ENCODE results near the gene USP28.
A peak's percentile ranks its signal among the peaks of the same experiment; 100 is the strongest.
"Not testable (repeated sequence)": the region's sequence is repeated elsewhere in the genome, so short reads cannot be mapped to it uniquely, and the experiment has no call there.

Gene USP28

DNA sequence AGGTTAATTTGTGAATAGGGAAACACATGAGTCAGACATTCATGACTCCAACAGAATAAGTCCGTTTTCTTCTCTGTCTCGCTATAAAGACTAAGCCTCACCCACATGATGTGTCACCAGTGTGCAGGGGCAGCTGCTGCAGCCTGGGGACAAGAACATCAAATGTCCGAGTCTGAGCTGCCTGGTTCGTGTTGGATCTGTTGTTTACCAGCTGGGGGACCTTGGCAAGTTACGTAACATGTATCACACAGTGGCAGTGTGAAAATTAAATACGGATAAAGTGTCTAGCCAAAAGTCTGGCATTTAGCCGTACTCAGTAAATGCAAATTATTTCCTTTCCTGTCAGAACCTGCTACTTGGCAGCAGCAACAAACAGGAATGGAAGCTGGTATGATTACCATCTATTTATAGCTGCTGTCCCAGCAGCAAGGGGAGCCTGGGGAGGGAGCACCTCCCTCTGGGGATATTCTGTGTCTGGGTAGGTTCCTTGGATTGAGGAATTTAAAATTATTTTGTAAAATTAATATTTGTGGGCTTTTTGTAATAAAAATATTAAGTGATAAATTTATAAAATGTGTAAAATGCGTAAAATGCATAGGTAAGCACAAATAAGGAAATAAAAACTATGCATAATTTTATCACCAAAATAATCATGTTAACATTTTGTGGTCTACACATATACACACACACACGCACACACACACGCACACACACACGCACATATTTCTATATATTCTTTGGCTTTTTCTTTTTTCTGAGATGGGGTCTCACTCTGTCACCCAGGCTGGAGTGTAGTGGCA, 97.1 kb downstream of the USP28 start:
- no peak for DNase-seq (ENCODE audit: low read depth in 1 of 2, low spot score in 1 of 2)

DNA sequence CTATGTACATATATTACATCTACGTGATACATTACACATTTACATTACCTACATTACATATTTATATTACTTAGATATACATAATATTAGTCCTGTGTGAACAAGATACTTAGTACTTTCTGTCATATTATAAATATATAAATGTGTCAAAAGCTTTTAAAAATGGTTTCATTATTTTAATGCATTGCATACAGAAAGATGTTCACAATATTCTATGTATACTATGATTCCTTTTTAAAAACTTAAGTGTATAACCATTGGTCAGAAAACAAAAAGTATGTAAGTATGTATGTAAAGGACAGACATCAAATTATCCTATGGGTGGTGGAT, 101.2 kb downstream of the USP28 start:
- no peak for DNase-seq (ENCODE audit: low read depth in 1 of 2, low spot score in 1 of 2)

DNA sequence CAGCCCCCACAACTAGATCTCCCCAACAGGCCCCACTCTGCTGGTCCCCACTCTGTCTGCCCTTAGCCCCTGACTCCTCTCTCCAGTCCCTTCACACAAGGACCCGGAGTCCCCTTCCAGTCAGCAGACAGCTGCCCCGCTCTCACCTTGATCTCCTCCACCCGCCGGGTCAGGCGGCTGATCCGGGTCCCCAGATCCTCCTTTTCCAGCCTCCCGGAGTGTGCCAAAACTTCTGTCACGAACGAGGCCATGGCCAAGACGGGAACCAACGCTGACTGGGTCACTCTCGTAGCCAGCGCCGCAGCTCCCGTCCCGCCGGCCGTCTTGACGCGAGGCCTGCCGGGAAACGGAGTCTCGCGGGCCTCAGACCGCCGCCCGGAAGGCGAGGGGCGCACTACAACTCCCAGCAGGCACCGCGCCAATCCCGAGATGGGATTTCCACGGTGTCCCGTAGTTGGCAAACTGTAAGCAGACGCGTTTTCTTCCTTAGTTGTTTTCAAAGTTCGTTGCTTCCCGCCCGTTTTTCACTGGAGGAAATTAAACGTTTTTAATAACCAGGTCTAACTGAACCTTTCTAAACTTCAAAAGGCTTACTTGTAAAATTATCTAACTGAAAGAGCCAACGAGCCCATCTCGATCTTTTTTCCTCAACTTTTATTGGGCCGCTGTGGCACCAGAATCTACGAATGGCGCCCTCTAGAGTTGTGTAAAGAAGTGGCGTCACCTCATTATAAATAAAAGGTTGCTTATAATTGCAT, 101.8 kb downstream of the USP28 start, which contains the start of gene ZW10:
ZW10 (minus strand) TSS at position 277 of the 758 bp plus-strand sequence; CDS start at position 251, 26 bp downstream.
- DNase-seq (ENCODE audit: low read depth in 1 of 2, low spot score in 1 of 2): peak; percentile 78 to 90

- no peak for DNase-seq (ENCODE audit: low read depth in 1 of 2, low spot score in 1 of 2)
Measured at GRCh38 chr11:113773092-113773415, 102.3 kb downstream of the USP28 start.

- no peak for DNase-seq (ENCODE audit: low read depth in 1 of 2, low spot score in 1 of 2)
Measured at GRCh38 chr11:113771964-113772363, 103.4 kb downstream of the USP28 start.

DNA sequence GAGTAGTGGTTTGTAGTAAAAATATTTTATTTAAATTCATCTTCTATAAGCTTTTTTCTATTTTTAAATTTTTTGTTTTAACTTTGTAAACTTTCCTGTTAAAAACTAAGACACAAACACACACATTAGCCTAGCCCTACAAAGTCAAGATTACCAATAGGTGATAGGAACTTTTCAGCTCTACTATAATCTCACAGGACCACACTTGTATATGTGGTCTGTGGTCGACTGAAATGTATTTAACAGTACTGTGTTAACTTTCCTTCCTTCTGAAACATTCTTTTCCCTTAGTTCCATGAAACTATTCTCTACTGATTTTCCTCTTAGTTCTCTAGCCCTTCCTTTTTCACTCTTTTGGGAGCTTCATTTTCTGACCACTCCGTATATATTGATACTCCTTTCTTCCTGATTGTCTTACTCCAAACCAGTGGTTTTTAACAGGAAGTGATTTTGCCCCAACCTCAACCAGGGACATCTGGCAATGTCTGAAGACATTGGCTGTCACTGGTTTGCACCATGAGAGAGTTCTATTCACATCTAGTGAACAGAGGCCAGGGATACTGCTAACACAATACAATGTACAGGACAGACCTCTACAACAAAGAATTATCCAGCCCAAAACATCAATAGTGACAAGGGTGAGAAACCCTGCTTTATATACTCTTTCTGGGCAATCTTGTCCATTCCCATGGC, 110.7 kb downstream of the USP28 start:
- no peak for DNase-seq (ENCODE audit: low read depth in 1 of 2, low spot score in 1 of 2)

GRCh38 chr11:113763040-113763439, 112.3 kb downstream of the USP28 start:
- DNase-seq (ENCODE audit: low read depth in 1 of 2, low spot score in 1 of 2): not testable (repeated sequence)

DNA sequence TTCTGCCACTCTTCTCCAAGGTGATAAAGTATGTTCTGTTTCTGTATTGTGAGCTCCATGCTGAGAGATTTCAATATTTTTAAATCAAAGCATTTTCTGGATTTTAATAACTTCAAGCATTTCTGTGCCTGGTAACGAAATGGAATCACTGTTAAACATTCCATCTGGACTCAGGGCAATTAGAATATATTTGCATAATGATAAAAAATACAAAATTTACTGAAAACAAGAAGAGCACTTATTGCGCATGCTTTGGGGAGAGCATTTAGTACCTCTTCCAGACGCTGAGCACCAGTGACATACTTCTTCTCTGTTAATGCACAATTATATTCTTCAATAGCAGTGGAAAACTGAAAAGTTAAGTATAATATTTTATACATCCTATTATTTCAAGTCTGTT, 115.1 kb downstream of the USP28 start:
- no peak for DNase-seq (ENCODE audit: low read depth in 1 of 2, low spot score in 1 of 2)

GRCh38 chr11:113752932-113753331, 122.4 kb downstream of the USP28 start:
- DNase-seq (ENCODE audit: low read depth in 1 of 2, low spot score in 1 of 2): no peak
